Measurements from ENCODE around the gene RHOF. TPM values are rescaled to one million over a fixed set of nuclear protein-coding genes. Genes with fewer than 3 reads are reported as not detected.
A peak's percentile ranks its signal among the peaks of the same experiment; 100 is the strongest.

Gene RHOF
- total and polyA plus RNA-seq, 2 of the 13 experiments (the other 11 are each of a cell fraction or from before 2014, with no cell fraction given): 14.6 to 32.2 TPM

DNA sequence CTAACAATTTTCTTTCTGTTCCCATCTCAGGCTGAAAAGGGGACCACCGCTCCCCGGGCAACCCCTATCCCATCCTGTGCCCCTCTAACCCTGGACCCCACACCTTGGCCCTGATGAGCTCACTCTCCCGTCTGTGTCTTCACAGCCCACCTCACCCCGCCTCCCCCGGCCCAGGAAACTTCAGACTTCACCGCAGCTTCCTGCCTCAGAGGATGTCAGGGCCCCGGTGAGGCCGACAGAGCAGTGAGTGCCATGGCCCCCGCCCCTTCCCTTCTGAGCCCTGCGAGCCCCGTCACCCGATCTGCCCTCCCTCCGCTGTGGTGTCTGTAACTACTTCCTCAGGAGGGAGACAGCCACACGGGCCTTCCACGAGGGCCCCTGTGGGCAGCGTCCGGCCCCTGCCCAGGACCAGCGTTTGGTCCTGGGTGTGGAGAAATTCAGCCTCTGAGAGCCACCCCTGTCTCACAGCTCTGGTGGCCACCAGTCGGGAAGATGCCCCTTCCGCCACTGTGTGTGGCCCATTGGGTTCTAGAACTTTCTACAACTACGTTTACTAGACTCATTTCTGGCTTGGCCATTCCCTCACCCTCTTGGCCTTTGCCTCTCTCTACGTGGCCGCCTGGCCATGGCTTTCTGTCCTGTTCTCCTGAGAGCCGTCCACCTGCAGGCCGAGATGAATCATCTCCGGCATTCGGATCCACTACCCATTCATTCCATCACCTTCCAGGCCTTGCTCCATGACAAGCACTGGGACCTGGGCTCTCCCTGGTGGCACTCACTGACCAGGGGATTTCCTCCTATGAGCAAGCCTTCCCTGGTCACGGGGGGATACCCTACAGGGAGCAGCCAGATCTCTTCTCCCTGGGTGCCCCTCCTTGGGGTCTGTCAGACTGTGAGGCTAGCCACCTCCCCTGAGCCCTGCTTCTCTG, 3.4 kb downstream of the RHOF start:
- ATAC-seq (no peak), DNase-seq (ENCODE audit: low spot score) (no peak), FAIRE-seq (no peak)
- H3K4me1 ChIP-seq (ENCODE audit: insufficient read depth, low read length): peaks cover 87% of the 10 kb centered on the region
- CTCF ChIA-PET (ENCODE audit: low intra/inter-chr PET ratio, low total read pairs): no interaction called here
- no peak overlapping the region; a peak in 1 of 6 replicates for H3K4me3 ChIP-seq (replicated peaks in 1 of 3; ENCODE audit: insufficient read depth in 1 of 3, low read depth in 2 of 3, low read length in 3 of 3)
- no peaks in the 10 kb centered on the region for H3K27me3 ChIP-seq (ENCODE audit: control insufficient read depth in 1 of 2, insufficient read depth in 2 of 2, low read length in 2 of 2)
- intact Hi-C loops (cut with micrococcal nuclease; ENCODE audit: unreplicated experiment) (loop anchor here (5.0 kb wide), 1 partner anchor 93 kb away; no protein-coding TSS in a partner anchor), in situ Hi-C loops (cut with HindIII; ENCODE audit: extremely low pct_ligation_motif_present, low pct_unique_long_range_greater_than_20kb) (loop anchor here (5.0 kb wide), 1 partner anchor 97 kb away; the partner anchor contains the start of gene PSMD9)
- no peaks in the 10 kb centered on the region for H3K9me3 ChIP-seq (ENCODE audit: low read length)
- WGBS (ENCODE audit: low lambda C conversion rate): 72% methylated on average over 27 of the region's 28 CpGs
- H3K4me2 ChIP-seq (ENCODE audit: low read depth, low read length): peak overlapping the region; percentile 18; the same call in 1 of the 2 replicates
- no peak overlapping the region for H3K9ac ChIP-seq (ENCODE audit: insufficient read depth, low read depth, low read length)
- POLR2A ChIA-PET: interaction anchor here (0.9 to 14.0 kb wide), 3 partner anchors 8 to 17 kb away, joined by 3 to 393 read pairs (median 17); partner anchors contain the start of gene SETD1B
- no peak overlapping the region for H2AFZ ChIP-seq (ENCODE audit: low read length)
- H3K36me3 ChIP-seq (replicated peaks in 1 of 2; ENCODE audit: control insufficient read depth in 1 of 2, insufficient read depth in 2 of 2, low read length in 2 of 2): peaks cover 0 to 3% of the 10 kb centered on the region in 2 experiments; a peak in 2 of 5 replicates
- H3K79me2 ChIP-seq (ENCODE audit: insufficient read depth, low read length): peaks cover 33% of the 10 kb centered on the region
- no peak overlapping the region for H3K27ac ChIP-seq (ENCODE audit: extremely low read length, insufficient read depth, low read length)
- peaks cover 11% of the 10 kb centered on the region; the same call in 1 of the 2 replicates for H4K20me1 ChIP-seq (ENCODE audit: insufficient read depth, low read length)
- TF ChIP-seq RBFOX2 (IDR thresholded peaks at IDR 0.05; ENCODE audit: low read depth, low read length): 0 out of 2 replicates have a peak, but pooled peaks have one; percentile 44
- no peak for TF ChIP-seq HNRNPUL1 (IDR thresholded peaks at IDR 0.05; ENCODE audit: low read depth, low read length)
- no peak for TF ChIP-seq ZNF780A (CRISPR knock-in tag; IDR thresholded peaks at IDR 0.05)
- TF ChIP-seq, protein P1, sequence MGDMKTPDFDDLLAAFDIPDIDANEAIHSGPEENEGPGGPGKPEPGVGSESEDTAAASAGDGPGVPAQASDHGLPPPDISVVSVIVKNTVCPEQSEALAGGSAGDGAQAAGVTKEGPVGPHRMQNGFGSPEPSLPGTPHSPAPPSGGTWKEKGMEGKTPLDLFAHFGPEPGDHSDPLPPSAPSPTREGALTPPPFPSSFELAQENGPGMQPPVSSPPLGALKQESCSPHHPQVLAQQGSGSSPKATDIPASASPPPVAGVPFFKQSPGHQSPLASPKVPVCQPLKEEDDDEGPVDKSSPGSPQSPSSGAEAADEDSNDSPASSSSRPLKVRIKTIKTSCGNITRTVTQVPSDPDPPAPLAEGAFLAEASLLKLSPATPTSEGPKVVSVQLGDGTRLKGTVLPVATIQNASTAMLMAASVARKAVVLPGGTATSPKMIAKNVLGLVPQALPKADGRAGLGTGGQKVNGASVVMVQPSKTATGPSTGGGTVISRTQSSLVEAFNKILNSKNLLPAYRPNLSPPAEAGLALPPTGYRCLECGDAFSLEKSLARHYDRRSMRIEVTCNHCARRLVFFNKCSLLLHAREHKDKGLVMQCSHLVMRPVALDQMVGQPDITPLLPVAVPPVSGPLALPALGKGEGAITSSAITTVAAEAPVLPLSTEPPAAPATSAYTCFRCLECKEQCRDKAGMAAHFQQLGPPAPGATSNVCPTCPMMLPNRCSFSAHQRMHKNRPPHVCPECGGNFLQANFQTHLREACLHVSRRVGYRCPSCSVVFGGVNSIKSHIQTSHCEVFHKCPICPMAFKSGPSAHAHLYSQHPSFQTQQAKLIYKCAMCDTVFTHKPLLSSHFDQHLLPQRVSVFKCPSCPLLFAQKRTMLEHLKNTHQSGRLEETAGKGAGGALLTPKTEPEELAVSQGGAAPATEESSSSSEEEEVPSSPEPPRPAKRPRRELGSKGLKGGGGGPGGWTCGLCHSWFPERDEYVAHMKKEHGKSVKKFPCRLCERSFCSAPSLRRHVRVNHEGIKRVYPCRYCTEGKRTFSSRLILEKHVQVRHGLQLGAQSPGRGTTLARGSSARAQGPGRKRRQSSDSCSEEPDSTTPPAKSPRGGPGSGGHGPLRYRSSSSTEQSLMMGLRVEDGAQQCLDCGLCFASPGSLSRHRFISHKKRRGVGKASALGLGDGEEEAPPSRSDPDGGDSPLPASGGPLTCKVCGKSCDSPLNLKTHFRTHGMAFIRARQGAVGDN (CRISPR knock-in tag; IDR thresholded peaks at IDR 0.05): peak; percentile 66
- no peak for TF ChIP-seq ZNF619 (CRISPR knock-in tag; IDR thresholded peaks at IDR 0.05)
- TF ChIP-seq, protein P2, sequence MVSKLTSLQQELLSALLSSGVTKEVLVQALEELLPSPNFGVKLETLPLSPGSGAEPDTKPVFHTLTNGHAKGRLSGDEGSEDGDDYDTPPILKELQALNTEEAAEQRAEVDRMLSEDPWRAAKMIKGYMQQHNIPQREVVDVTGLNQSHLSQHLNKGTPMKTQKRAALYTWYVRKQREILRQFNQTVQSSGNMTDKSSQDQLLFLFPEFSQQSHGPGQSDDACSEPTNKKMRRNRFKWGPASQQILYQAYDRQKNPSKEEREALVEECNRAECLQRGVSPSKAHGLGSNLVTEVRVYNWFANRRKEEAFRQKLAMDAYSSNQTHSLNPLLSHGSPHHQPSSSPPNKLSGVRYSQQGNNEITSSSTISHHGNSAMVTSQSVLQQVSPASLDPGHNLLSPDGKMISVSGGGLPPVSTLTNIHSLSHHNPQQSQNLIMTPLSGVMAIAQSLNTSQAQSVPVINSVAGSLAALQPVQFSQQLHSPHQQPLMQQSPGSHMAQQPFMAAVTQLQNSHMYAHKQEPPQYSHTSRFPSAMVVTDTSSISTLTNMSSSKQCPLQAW (CRISPR knock-in tag; IDR thresholded peaks at IDR 0.05): 0 out of 2 replicates have a peak, but pooled peaks have one; percentile 42
- peak; percentile 64; the same call in 1 of the 2 replicates for TF ChIP-seq ZBTB38 (CRISPR knock-in tag; IDR thresholded peaks at IDR 0.05)
- no TSS peak for BruUV-seq (replicated peaks)

Measured in HepG2 (cell line).